Right atrium auricular region (tissue), 2 donors: Measurements from ENCODE around the gene INTU. TPM values are rescaled to one million over a fixed set of nuclear protein-coding genes. Genes with fewer than 3 reads are reported as not detected.
"Not testable (repeated sequence)": the region's sequence is repeated elsewhere in the genome, so short reads cannot be mapped to it uniquely, and the experiment has no call there.

Source experiments
- DNase-seq: peaks from one replicate; pipeline ENCODE4 v3.0.0-alpha.2; 2019; ENCODE audit warnings: low spot score
- H3K27ac ChIP-seq, 2 donors: fragments of 200-600 bp; sonication (generic); 1 replicate in 1 of 2; 2 replicates in 1 of 2; pipeline ENCODE4 v1.5.1; 2016 to 2019
- H3K27me3 ChIP-seq, 2 donors: fragments of 200-600 bp; sonication (generic); one replicate each; pipeline versions ENCODE4 v1.5.1 to v1.6.0; 2017 to 2019
- H3K36me3 ChIP-seq: fragments of 200-600 bp; sonication (generic); one replicate; pipeline ENCODE4 v1.5.1; 2016
- H3K4me1 ChIP-seq, 2 donors: fragments of 200-600 bp; sonication (generic); one replicate each; pipeline versions ENCODE4 v1.5.1 to v1.6.0; 2017 to 2019
- H3K4me3 ChIP-seq, 2 donors: fragments of 200-600 bp; sonication (generic); 1 replicate in 1 of 2; 2 replicates in 1 of 2; pipeline ENCODE4 v1.5.1; 2017 to 2019; ENCODE audit warnings: mild to moderate bottlenecking in 1 of 2, moderate library complexity in 1 of 2
- H3K9me3 ChIP-seq, 2 donors: fragments of 200-600 bp; sonication (generic); one replicate each; pipeline ENCODE4 v1.5.1; 2019
- total RNA-seq, 2 donors: library from RNA; depleted of rRNA; stranded (reverse); fragments of >200 nt; gene quantifications; one replicate each; pipeline ENCODE4 v1.1.0, GENCODE V29; 2016
- TF ChIP-seq, protein P1 (sequence below), 2 donors: fragments of 200-600 bp; sonication (generic); IDR thresholded peaks; one replicate each; pipeline ENCODE4 v1.5.1; 2019; ENCODE audit warnings: antibody characterized with exemption in 2 of 2

INTU gene
- total RNA-seq, result 1 to 10 TPM; 1.8 to 4.7 TPM

DNA sequence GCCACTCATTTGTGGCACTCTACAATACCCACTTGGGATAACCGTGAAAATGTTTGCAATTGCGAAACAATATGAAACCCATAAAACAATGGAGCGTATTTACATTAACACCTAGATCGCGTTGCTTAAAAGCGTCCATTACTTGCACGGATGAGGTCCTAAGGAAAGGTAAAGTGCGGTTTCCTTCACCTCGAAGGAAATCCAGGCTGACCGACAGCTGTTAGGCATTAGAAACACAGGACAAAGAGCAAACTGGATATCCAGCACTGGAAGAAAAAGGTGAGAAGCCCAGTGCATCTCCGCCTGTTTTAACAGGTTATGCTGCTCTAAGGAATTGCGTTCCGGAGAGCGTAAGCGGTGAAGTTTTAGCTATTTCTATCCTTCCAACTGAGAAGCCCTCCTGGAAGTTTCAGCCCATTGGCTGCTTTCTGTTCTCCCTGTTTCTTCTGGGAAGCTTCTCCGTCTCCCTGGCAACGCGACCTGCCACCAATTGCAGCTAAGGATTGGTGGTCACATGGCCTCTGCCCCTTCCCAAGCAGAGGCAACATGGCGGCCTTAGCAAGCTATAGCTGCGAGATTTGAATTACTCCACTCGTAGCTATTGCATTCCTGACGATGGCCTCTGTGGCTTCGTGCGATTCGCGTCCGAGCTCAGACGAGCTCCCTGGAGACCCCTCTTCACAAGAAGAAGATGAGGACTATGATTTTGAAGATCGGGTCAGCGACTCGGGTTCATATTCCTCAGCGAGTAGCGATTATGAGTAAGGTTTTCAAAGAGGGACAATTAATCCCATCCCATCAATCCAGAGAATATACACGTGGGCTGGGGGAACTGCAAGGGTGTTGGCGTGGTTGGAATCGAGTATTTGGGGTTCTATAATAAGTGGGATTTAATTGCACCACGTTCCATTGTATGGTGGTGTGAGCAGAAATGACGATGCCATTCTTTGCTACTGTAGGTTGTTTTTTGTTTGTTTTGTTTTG, at the start of gene INTU:
INTU (plus strand) TSS at position 538 of the 984 bp plus-strand sequence; CDS start at position 616, 78 bp downstream.
- DNase-seq, result peak; percentile 97
- Histone ChIP-seq H3K4me3 (peak within 1 kb of the TSS; percentile 62 to 65), H3K4me1 (peaks cover 0 to 14% of the 10 kb centered on the region in 2 donors), H3K27me3 (no peaks in the 10 kb centered on the region), H3K36me3 (no peaks in the 10 kb centered on the region), H3K27ac (peak within 1 kb of the TSS; percentile 13 to 36), H3K9me3 (no peaks in the 10 kb centered on the region)
- TF ChIP-seq, protein P1, sequence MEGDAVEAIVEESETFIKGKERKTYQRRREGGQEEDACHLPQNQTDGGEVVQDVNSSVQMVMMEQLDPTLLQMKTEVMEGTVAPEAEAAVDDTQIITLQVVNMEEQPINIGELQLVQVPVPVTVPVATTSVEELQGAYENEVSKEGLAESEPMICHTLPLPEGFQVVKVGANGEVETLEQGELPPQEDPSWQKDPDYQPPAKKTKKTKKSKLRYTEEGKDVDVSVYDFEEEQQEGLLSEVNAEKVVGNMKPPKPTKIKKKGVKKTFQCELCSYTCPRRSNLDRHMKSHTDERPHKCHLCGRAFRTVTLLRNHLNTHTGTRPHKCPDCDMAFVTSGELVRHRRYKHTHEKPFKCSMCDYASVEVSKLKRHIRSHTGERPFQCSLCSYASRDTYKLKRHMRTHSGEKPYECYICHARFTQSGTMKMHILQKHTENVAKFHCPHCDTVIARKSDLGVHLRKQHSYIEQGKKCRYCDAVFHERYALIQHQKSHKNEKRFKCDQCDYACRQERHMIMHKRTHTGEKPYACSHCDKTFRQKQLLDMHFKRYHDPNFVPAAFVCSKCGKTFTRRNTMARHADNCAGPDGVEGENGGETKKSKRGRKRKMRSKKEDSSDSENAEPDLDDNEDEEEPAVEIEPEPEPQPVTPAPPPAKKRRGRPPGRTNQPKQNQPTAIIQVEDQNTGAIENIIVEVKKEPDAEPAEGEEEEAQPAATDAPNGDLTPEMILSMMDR (IDR thresholded peaks at IDR 0.05), result no peak

DNA sequence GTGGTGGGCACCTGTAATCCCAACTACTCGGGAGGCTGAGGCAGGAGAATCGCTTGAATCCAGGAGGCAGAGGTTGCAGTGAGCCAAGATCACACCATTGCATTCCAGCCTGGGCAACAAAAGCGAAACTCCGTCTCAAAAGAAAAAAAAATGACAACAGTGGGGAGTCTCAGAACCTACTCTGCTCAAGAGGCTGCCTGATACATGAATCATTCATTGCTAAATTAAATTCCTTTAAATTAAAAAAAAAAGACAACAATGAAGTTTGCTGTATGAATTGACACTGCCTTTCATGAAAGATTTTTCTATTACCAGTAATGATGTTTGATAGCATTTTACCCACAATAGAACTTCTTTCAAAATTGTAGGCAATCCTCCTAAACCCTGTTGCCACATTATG, 46.3 kb upstream of the INTU start:
- H3K4me3 ChIP-seq, H3K9me3 ChIP-seq, DNase-seq, H3K4me1 ChIP-seq, H3K36me3 ChIP-seq, H3K27ac ChIP-seq, H3K27me3 ChIP-seq: not testable (repeated sequence)

GRCh38 chr4:127586922-127587571, 45.7 kb upstream of the INTU start:
- H3K27ac ChIP-seq, result no peak overlapping the region
- TF ChIP-seq, protein P1 (IDR thresholded peaks at IDR 0.05), result peak; percentile 50 to 70

GRCh38 chr4:127589153-127589552, 43.6 kb upstream of the INTU start:
- not testable (repeated sequence) for H3K36me3 ChIP-seq, DNase-seq, H3K4me1 ChIP-seq, H3K9me3 ChIP-seq, H3K27me3 ChIP-seq, H3K4me3 ChIP-seq, H3K27ac ChIP-seq

More at GRCh38 chr4:127586922-127587571, 45.7 kb upstream of the INTU start:
- H3K36me3 ChIP-seq, result no peaks in the 10 kb centered on the region
- no peak for DNase-seq
- H3K4me1 ChIP-seq, result no peaks in the 10 kb centered on the region
- H3K9me3 ChIP-seq, result no peaks in the 10 kb centered on the region
- no peaks in the 10 kb centered on the region for H3K27me3 ChIP-seq
- H3K4me3 ChIP-seq, result no peak overlapping the region

DNA sequence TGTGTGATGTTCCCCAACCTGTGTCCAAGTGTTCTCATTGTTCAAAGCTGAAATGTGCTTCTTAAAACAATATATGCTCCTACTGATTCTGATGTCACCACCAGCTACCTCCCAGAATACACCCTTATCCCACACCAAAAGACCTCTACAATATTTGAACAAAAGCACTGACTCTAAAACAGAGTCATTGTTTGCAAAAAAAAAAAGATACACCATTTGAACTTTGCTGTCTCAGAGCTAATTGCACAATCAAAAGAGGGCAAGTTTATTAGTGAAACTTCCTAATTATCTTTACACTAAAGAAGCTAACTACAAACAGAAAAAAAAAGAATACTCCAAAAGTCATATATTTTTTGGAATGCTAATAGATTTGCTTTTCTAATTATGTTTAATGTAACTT, 34.1 kb upstream of the INTU start:
- Histone ChIP-seq H3K9me3 (no peaks in the 10 kb centered on the region), H3K27me3 (no peaks in the 10 kb centered on the region), H3K36me3 (no peaks in the 10 kb centered on the region), H3K27ac (no peak overlapping the region), H3K4me3 (no peak overlapping the region), H3K4me1 (no peaks in the 10 kb centered on the region)
- TF ChIP-seq, protein P1 (IDR thresholded peaks at IDR 0.05), result no peak
- DNase-seq, result no peak

- Histone ChIP-seq H3K9me3 (no peaks in the 10 kb centered on the region), H3K4me1 (no peaks in the 10 kb centered on the region), H3K27ac (no peak overlapping the region), H3K36me3 (no peaks in the 10 kb centered on the region), H3K4me3 (no peak overlapping the region), H3K27me3 (no peaks in the 10 kb centered on the region)
- TF ChIP-seq, protein P1 (IDR thresholded peaks at IDR 0.05), result peak in 1 of 2 donors; percentile 19
- DNase-seq, result no peak
These were observed 31.7 kb upstream of the INTU start for GRCh38 chr4:127601029-127601428.
